NCI-H748 (cell line): Measurements from ENCODE around the gene APOH.

ENCODE experiments used
- DNase-seq: peaks from one replicate; lab custom pipeline; 2025; ENCODE audit not compliant: unreplicated experiment; lab: John Stamatoyannopoulos, UW

The APOH gene

DNA sequence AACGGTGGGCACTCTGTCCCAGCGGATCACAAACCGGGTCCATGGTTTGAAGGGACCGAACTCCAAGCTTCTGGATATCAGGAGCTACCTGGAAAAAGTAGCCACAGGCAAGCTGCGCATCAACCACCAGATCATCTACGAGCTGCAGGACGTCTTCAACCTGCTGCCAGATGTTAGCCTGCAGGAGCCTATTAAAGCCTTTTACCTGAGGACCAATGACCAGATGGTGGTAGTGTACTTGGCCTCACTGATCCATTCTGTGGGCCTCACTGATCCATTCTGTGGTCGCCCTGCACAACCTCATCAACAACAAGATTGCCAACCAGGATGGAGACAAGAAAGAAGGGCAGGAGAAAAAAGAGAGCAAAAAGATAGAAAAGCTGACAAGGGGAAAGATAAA is 31.0 kb downstream of the APOH start:
- DNase-seq: no peak

DNA sequence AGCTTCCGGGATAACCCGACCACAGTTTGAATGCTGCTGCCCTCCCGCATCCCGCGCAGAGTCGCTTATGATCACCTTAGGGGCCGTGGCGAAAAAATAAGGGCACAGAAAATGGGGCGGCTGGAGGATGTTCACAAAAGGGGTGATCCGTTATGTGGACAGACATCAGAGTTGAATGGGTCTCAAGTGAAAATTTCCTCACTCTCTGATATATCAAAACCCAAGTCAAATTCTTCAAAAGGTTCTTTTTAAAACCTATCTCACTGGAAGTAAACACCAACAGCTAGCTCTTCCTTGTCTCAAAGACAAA is 36.9 kb downstream of the APOH start:
- no peak for DNase-seq

DNA sequence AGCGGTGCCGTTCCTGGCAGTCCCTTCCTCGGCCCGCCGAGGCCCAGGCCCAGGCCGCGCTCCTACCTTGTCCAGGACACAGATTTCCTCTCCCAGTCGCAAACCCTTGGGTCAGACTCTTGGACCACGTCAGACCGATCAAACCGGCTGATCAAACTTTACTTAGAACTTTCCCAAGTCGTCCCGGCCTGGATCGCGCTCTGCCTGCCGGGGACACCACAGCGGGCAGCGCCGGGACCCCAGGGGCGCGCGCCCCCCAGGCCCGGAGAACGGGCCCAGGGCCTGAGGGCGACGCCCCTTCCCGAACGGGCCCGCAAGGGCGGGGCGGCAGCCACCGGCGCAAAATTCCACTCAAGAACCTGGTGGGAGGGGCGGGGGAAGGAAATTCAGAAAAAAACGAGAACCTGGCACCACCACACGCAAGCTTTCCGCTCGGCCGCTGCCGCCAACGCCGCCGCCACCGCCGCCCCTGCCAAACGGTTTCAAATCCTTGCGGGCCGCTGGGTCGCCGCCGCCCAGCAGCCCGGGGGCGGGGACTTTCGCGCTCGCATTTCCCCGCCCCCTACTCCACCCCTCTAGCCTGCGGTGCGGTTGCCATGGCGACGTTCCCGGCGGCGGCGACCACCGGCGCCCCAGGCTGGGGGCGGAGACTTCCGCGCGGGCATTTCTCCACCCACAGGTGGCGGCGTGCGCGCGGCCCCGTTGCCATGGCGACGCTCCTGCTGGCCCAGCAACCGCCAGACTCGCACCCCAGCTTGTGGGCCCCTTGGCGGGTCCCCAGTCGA is 37.4 kb downstream of the APOH start, which contains the start of gene CEP112:
Gene CEP112 (minus strand): TSS at position 541 of the 785 bp plus-strand sequence.
- DNase-seq: peak; percentile 95

DNA sequence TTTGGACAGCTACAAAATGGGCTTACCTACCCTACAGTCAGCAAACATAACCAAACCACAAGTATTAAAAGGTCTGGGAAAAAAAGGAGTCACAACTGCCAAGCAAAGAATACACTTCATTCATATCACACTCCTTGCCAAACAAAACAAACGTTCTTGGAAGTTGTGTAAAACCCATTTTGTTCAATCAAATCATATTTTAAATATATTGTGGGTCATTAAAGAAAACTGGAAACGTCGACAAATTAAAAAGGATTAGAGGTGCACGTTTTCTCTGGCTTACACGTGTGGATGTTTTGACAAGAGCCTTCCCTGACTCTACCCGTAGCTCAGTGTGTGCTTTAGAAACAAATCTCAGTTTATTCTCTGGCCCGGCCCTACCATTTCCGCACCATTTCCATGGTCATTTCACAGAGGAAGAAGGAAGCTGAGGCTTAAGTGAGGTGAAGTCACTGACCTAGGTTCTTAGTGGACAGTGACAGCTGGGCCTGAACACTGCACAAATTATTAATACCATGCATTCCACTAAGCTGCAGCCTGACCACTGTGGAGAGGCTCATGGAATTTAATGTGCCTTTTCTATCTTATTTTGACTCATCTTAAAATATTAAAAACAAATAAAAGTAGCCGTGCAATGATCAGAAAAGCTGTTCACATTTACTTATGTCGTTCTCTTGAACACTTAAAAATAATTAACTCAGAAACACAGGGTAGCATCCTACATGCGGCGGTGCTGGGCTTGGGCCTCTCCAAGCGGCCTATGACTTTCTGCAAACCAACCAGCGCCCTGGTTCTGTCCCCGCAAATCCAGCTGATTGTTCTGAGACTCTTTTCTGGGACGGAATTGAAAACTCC is 38.2 kb downstream of the APOH start:
- peak; percentile 12 for DNase-seq

DNA sequence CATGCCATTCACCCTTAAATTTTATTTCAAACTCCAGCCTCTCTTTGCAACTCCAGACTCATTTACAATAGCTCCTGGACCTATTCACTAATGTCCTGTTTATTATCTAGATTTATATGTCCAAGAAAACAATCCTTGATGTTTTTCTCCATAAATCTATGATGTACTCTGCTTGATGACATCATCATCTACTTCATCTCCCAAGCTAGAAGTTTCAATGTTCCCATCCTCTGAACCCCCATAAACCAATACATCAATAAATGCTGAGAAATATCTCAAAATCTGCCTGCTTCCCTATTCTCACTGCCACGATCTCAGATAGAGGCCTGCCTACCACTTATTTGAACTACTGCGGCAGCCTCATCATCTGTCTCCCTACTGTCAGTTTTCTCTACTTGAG is 41.5 kb downstream of the APOH start:
- no peak for DNase-seq

DNA sequence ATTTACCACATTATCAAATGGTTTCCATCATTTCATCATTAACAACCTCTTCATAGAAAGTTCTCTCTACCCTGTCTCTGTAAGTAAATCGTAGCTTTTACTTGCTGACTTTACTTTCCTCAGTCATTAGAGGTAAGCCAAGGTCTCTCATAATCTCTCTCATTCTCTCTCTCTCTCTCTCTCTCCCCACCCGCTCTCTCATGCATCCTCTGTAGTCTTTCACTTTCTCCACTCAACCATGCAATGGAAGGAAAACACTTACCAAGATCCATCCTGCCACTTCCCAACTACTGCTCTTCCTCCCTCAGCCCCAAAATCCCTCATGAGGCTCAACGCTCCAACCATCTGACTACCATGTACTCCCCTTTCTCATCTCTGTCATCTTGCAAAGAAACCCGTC is 43.4 kb downstream of the APOH start:
- no peak for DNase-seq

- no peak for DNase-seq
These were observed 44.8 kb downstream of the APOH start for GRCh38 chr17:66184392-66184791.

GRCh38 chr17:66183529-66183928 is 45.7 kb downstream of the APOH start:
- DNase-seq: no peak

DNA sequence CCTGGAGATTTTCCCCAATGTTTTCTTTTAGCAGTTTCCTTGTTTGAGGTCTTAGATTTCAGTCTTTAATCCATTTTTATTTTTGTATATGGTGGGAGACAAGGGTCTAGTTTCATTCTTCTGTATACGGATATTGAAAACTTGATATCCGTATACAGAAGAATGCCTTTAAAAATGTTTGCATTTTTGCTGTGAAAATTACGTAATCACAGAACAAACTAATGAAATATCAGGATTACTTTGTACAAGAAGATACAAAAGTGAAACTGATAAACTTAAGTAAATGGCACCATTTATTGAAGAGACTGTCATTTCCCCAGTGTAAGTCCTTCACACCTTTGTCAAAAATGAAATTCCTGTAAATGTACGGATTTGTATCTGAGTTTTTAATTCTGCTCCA is 50.6 kb downstream of the APOH start:
- no peak for DNase-seq

DNA sequence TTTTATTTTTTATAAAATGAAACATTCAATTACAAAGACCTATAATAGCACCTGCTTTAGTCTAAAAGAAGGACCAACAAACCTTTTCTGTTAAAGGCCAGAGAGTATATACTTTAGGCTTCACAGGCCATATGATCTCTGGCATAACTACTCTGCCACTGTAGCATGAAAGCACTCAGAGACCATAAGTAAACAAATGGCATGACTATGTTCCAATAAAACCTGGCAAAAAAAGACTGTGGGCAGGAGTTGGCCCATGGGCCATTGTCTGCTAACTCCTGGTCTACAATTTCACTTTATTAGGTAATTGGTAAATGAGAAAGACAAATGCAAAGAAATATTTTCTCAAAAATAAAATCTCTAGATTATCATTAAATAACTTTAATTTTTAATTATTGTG is 52.2 kb downstream of the APOH start:
- DNase-seq: peak; percentile 91

DNA sequence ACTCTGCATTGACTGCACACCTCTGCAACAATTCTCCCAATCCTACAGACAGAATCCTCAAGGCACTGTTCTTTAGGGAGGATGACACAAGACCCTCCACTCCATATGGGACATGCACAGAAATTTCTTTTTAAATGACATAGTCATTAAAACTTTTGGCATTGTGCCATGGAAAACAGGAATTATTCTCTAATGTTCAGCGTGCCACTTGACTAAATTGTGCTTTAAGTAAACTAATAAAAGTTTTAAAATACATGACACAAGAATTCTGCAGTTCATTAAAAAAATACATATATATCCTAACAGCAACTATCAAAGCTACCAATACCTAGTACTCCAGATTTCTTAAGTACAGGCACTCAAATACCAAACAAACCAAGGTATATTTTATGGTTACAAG is 53.3 kb downstream of the APOH start:
- peak; percentile 74 for DNase-seq

GRCh38 chr17:66172691-66173223 is 56.5 kb downstream of the APOH start:
- DNase-seq: no peak

- DNase-seq: no peak
These were observed 57.1 kb downstream of the APOH start for GRCh38 chr17:66172144-66172543.

DNA sequence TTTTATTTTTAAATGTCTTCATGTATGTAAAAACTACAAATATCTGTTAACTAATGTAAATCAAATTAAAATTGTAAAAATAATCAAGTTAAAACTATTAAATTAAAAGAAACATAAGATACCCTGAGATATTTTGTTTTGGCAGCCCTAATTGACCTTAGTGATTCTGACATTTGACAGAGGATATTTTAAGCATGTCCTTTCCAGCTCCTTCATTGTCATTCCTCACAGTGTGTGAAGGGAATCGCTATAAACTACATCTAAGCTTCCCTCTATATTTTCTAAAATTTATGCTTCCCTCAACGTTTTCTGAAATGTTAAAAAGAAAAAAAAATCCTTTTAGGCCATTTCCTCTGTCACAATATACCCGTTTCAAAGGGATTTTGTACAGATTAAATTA is 57.5 kb downstream of the APOH start:
- DNase-seq: no peak

DNA sequence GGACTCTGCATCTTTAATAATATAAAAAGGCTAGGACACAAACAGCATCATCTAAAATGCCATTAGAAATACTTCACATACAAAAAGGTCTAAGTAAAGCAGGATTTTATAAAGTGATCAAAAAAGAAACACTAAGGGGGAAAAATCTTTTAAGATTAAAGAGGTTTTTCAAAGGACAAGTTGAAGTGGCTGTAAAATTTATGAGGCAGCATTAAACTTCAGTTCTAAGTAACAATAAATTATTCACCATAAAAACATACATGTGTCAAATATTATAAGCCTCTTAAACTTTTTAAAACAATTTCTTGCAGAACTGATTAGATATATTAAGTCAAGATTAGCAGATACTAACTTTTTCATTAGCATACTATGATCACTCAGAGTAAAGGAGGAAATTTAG is 58.0 kb downstream of the APOH start:
- no peak for DNase-seq

DNA sequence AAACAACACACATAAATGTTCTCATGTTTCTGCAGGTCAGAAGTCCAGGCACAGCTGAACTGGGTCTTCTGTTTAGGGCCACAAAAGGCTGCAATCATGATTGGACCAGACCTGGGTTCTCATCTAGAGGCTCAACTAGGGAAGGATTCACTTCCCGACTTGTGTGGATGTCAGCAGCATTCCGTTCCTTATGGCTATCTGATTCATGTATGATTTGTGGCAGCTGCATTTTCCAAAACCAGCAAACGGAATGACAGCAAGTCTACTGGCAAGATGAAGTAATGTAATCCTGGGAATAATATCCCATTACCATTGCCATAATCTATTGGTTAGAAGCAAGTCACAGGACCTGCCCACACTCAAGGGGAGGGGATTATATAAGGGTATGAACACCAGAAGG is 59.4 kb downstream of the APOH start:
- no peak for DNase-seq

DNA sequence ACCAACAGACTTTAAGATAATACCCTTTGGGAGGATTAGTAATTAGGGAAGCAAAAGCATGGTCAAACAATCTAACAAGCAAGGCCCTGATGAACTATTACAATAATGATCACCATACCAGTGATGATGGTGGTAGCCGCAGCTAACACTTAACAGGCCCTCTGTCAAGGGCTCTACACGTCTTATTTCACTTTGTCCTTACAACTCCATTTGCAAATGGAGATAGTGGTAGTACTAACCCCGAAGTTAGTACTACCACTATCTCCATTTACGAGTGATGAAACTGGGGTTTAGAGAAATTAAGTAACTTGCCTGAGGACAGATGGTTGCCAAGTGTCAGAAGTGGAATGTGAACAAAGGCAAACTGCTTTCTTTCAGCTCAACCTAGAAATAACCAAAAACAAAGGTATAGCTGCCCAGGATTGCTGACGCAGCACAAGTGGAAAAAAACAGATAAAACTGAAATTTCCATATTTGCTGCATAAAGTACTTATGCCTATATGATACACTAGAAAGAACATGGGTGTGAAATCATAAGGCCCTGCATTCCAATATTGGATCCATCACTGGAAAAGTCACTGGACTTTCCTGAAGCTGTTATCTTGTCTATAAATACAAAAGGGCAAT is 61.9 kb downstream of the APOH start:
- DNase-seq: no peak

GRCh38 chr17:66165537-66166123 is 63.6 kb downstream of the APOH start:
- peak; percentile 57 for DNase-seq
